HG02610 (cell line): ENCODE results near the gene MTCL3.

Source experiments
- ATAC-seq: cut with Tn5 transposase; IDR thresholded peaks from one replicate; pipeline ENCODE4 v1.9.1; 2021; ENCODE audit warnings: mild to moderate bottlenecking, moderate library complexity; ENCODE audit not compliant: unreplicated experiment

MTCL3 gene

GRCh38 chr6:127518710-127519468 lies at the start of gene MTCL3:
Gene MTCL3 (minus strand): TSS chr6:127519335.
- no peak for ATAC-seq

- no peak for ATAC-seq
Measured at GRCh38 chr6:127567476-127567875, 48.3 kb upstream of the MTCL3 start.

- no peak for ATAC-seq
Measured at GRCh38 chr6:127566651-127567050, 47.5 kb upstream of the MTCL3 start.

GRCh38 chr6:127566119-127566518 lies 47.0 kb upstream of the MTCL3 start:
- no peak for ATAC-seq

GRCh38 chr6:127564761-127565160 lies 45.6 kb upstream of the MTCL3 start:
- no peak for ATAC-seq

- ATAC-seq, result no peak
Measured at GRCh38 chr6:127561660-127562059, 42.5 kb upstream of the MTCL3 start.

- ATAC-seq, result peak; percentile 62
Measured at GRCh38 chr6:127554435-127555006, 35.4 kb upstream of the MTCL3 start.

- no peak for ATAC-seq
Measured at GRCh38 chr6:127550403-127550802, 31.3 kb upstream of the MTCL3 start.

- no peak for ATAC-seq
Measured at GRCh38 chr6:127547904-127548649, 28.9 kb upstream of the MTCL3 start.

GRCh38 chr6:127547215-127547614 lies 28.1 kb upstream of the MTCL3 start:
- peak; percentile 48 for ATAC-seq

- no peak for ATAC-seq
Measured at GRCh38 chr6:127539272-127539671, 20.1 kb upstream of the MTCL3 start.

- no peak for ATAC-seq
Measured at GRCh38 chr6:127538750-127539264, 19.7 kb upstream of the MTCL3 start.

- no peak for ATAC-seq
Measured at GRCh38 chr6:127533736-127534135, 14.6 kb upstream of the MTCL3 start.

- no peak for ATAC-seq
Measured at GRCh38 chr6:127533011-127533410, 13.9 kb upstream of the MTCL3 start.

GRCh38 chr6:127522714-127523113 lies 3.6 kb upstream of the MTCL3 start:
- no peak for ATAC-seq

- ATAC-seq, result no peak
Measured at GRCh38 chr6:127520066-127520465, 931 bp upstream of the MTCL3 start.

- no peak for ATAC-seq
Measured at GRCh38 chr6:127519469-127519785, 292 bp upstream of the MTCL3 start.

- ATAC-seq, result no peak
Measured at GRCh38 chr6:127518191-127518709, 885 bp downstream of the MTCL3 start.

GRCh38 chr6:127517693-127518092 lies 1.4 kb downstream of the MTCL3 start:
- no peak for ATAC-seq

- ATAC-seq, result peak; percentile 71
Measured at GRCh38 chr6:127516662-127517273, 2.4 kb downstream of the MTCL3 start.
